GM18870 (cell line): ENCODE results near the gene KYNU.
"Not testable (repeated sequence)": the region's sequence is repeated elsewhere in the genome, so short reads cannot be mapped to it uniquely, and the experiment has no call there.

Experiments
- ATAC-seq: cut with Tn5 transposase; IDR thresholded peaks from one replicate; pipeline ENCODE4 v1.9.1; 2021; ENCODE audit warnings: moderate library complexity; ENCODE audit not compliant: unreplicated experiment

Gene KYNU

DNA sequence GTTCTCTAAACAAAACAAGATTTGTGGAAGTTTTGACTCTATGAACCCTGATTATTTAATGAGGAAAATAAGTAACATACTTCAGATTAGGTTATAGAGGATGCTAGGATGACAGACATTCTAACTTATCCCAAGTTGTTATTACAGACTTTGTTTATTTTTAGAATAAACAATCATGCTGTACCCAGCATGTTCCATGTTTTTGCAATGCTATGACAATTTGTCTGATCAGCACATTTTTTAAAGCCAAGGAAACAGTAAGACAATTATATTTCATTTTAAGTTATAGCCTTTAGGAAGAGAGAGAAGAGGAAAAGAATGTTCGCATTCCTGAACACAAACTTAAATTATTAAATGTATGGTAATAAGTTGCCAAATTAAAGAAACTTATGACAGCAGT, 119.8 kb downstream of the KYNU start:
- ATAC-seq = no peak

DNA sequence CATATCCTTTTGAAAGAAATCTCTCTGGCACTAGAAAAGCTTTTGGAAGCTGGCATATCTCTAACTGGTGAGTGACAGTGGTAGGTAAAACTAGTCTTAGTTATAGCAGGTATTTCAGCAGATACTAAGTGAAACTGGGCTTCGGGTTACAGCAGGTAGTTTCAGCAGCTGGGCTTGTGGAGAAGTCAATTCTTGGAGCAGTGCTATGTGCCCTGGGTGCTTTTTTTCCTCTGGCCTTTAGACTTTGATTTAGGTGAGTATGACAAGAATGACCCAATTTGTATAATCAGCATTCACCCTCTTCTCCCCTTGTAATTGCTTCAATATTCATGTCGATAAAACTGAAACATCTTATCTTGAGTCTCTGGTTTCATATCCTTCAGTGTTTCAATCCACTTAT, 123.1 kb downstream of the KYNU start:
- ATAC-seq = no peak

DNA sequence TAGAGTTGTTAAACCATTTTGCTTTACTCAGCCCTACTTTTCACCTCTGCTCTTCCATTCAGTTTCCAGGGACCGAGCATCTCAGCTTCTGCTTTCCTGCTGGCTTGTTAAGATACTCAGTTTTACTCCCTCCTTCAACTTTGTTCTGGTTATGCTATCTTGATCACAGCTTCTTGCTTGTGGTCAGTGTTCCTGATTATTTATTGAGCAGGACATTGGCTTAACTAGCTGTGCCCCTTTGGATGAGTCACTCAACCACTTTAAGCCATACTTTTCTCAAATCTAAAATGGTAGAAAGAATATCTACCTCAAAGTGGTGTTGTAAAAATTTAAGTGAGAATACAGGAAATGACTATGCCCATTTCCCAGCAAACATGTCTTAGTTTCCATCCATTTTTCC, 124.0 kb downstream of the KYNU start:
- ATAC-seq = no peak

- ATAC-seq = no peak
Observed at GRCh38 chr2:143015656-143016055, 138.2 kb downstream of the KYNU start.

DNA sequence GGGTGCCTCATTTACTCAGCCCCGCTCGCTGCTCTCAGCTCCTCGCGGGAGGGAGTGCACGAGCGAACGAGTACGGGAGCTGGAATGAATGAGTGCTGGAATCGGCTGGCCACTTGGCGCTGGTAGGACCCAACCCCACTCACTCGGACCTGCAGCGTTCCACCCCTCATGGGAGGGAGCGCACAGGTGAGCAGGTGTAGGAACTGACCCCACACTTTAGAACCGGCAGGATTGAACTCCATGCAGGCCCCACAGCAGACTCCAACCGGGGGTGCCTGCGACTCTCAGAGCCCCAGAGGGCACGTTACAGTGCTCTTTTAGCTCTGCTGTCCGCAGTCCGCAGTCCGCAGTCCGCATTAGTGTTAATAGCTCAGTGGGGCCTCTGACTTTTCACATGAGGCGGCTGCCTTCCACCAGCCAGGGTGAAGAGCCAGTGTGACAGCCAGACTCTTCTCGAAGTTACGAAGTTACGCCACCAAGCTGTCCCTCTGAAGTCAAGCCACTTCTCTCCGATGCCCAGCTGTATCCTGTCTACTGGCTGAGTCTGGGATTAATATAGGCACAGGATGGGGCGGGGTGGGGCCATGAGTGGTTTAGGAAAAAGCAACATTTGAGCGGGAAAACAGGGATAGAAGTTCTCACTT, 149.1 kb downstream of the KYNU start:
- ATAC-seq = no peak

DNA sequence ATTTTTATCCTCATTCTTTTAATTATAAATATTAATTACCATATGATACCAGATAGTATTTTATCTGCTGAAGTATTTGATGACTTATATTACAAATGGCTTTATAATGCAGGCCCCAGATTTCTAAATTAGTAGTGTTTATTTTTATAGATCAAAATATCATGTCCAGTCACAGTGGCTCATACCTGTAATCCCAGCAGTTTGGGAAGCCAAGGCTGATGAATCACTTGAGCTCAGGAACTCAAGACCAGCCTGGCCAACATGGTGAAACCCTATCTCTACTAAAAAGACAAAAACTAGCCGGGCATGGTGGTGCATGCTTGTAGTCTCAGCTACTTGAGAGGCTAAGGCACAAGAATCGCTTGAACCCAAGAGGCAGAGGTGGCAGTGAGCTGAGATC, 151.7 kb downstream of the KYNU start:
- ATAC-seq = no peak

DNA sequence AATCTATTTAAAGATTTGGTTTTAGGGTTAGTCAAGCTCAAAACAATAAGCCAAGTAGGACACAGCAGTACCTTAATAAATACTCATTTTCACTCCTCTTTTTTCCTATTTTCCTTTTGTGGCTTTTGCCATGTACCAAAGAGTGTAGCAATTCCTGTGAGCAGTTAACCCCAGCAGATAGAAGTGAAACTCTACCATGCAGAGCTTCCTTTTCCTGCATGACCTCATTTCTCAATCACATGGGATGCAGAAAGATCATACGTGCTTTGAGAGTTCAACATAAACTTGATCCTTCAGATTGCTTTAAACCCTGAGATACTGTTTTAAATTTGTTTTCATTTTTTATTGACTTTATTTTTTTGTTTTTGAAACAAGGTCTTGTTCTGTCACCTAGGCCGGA, 152.7 kb downstream of the KYNU start:
- peak; percentile 36 for ATAC-seq

- peak; percentile 86 for ATAC-seq
Observed at GRCh38 chr2:143034292-143035074, 157.0 kb downstream of the KYNU start.

DNA sequence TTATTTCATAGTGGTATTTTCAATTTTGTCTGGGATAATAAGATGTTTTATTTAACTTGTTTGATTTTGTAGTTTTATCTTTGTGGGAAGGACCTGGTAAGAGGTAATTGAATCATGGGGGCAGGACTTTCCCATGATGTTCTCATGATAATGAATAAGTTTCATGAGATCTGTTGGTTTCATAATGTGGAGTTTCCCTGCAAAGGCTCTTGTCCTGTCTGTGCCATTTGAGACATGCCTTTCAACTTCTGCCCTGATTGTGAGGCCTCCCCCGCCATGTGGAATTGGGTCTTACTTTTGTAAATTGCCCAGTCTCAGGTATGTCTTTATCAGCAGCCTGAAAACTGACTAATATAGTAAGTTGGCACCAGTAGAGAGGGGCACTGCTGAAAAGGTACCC, 174.0 kb downstream of the KYNU start:
- ATAC-seq = no peak

GRCh38 chr2:143053437-143053836, 176.0 kb downstream of the KYNU start:
- ATAC-seq = not testable (repeated sequence)

DNA sequence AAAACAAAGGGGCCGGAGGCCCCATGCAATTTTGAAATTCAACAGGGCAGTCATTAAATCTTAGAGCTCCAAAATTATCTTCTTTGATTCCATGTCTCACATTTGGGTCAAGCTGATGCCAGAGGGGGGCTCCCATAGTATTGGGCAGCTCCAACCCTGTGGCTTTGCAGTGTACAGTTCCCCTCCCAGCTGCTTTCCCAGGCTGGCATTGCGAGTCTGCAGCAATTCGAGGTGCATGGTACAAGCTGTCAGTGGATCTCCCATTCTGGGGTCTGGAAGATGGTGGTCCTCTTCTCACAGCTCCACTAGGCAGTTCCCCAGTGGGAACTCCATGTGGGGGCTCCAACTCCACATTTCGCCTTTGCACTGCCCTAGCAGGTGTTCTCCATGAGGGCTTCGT, 179.1 kb downstream of the KYNU start:
- ATAC-seq = no peak

- no peak for ATAC-seq
Observed at GRCh38 chr2:143058851-143059250, 181.4 kb downstream of the KYNU start.

- ATAC-seq = no peak
Observed at GRCh38 chr2:143063612-143064200, 186.2 kb downstream of the KYNU start.

GRCh38 chr2:143068094-143068493, 190.6 kb downstream of the KYNU start:
- ATAC-seq = no peak

GRCh38 chr2:143068509-143068908, 191.0 kb downstream of the KYNU start:
- no peak for ATAC-seq

GRCh38 chr2:143070704-143071103, 193.2 kb downstream of the KYNU start:
- no peak for ATAC-seq

GRCh38 chr2:143071185-143071876, 193.9 kb downstream of the KYNU start:
- no peak for ATAC-seq

DNA sequence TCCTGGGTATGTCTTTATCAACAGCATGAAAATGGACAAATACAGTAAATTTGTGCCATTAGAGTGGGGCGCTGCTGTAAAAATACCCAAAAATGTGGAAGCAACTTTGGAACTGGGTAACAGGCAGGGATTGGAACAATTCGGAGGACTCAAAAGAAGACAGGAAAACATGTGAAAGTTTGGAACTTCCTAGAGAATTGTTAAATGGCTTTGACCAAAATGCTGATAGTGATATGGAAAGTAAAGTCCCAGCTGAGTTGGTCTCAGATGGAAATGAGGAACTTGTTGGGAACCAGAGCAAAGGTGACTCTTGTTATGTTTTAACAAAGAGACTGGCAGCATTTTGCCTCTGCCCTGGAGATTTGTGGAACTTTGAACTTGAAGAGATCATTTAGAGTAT, 197.4 kb downstream of the KYNU start:
- ATAC-seq = not testable (repeated sequence)

- ATAC-seq = no peak
Observed at GRCh38 chr2:143075711-143076110, 198.2 kb downstream of the KYNU start.

GRCh38 chr2:143078104-143078503, 200.6 kb downstream of the KYNU start:
- no peak for ATAC-seq

- ATAC-seq = no peak
Observed at GRCh38 chr2:143081616-143082015, 204.2 kb downstream of the KYNU start.

DNA sequence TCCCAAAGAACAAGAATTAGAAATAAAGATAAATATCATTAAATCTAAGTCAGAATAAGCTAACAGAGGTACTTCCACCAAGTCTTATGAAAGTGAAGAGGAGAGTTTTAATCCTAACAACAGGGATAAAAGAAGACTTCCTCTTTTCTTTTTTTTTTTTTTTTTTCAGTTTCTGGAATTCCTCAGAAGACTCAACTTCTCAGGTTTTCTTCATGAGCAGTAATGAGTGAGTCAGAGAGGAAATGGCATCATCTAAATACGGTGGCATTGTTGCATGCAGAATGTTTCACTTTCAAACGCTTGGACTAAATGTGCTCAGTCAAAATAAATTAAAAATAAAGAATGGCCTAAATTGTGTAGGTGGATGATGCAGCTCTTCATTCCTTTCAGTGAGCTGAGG, 206.2 kb downstream of the KYNU start:
- no peak for ATAC-seq
